ENCODE measurements around the gene KCNMA1. TPM values are rescaled to one million over a fixed set of nuclear protein-coding genes. Genes with fewer than 3 reads are reported as not detected.

The KCNMA1 gene
- polyA plus RNA-seq, 1 donor from 2014 or later = 60.8 TPM

- Histone ChIP-seq H3K4me3 (ENCODE audit: low read length) (no peak overlapping the region), H3F3A (ENCODE audit: insufficient read depth, low read length, poor library complexity, severe bottlenecking) (no peaks in the 10 kb centered on the region), H3K27me3 (ENCODE audit: insufficient read depth, low read depth, low read length) (no peaks in the 10 kb centered on the region), H3K9me2 (ENCODE audit: insufficient read depth, low read length) (no peaks in the 10 kb centered on the region), H3K9ac (ENCODE audit: low read length) (no peak overlapping the region), H3K9me3 (ENCODE audit: low read length) (no peaks in the 10 kb centered on the region), H3K4me2 (ENCODE audit: low read length) (no peak overlapping the region), H2AFZ (ENCODE audit: low read depth, low read length) (no peak overlapping the region), H4K20me1 (ENCODE audit: insufficient read depth) (no peaks in the 10 kb centered on the region), H3K79me2 (replicated peaks; ENCODE audit: insufficient read depth, low read length) (no peaks in the 10 kb centered on the region), H3K27ac (ENCODE audit: low read length) (no peak overlapping the region), H3K36me3 (ENCODE audit: insufficient read depth, low read length) (no peaks in the 10 kb centered on the region)
- no peak for TF ChIP-seq POLR2AphosphoS5 (IDR thresholded peaks at IDR 0.05)
- TF ChIP-seq, protein P1, sequence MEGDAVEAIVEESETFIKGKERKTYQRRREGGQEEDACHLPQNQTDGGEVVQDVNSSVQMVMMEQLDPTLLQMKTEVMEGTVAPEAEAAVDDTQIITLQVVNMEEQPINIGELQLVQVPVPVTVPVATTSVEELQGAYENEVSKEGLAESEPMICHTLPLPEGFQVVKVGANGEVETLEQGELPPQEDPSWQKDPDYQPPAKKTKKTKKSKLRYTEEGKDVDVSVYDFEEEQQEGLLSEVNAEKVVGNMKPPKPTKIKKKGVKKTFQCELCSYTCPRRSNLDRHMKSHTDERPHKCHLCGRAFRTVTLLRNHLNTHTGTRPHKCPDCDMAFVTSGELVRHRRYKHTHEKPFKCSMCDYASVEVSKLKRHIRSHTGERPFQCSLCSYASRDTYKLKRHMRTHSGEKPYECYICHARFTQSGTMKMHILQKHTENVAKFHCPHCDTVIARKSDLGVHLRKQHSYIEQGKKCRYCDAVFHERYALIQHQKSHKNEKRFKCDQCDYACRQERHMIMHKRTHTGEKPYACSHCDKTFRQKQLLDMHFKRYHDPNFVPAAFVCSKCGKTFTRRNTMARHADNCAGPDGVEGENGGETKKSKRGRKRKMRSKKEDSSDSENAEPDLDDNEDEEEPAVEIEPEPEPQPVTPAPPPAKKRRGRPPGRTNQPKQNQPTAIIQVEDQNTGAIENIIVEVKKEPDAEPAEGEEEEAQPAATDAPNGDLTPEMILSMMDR (IDR thresholded peaks at IDR 0.05; ENCODE audit: poor library complexity, severe bottlenecking) = no peak
- TF ChIP-seq SMC3 (conservative IDR thresholded peaks at IDR 0.05; ENCODE audit: poor library complexity) = no peak
- TF ChIP-seq RAD21 (conservative IDR thresholded peaks at IDR 0.05) = no peak
- TF ChIP-seq MXI1 (conservative IDR thresholded peaks at IDR 0.05; ENCODE audit: poor library complexity, severe bottlenecking) = no peak
- no peak for TF ChIP-seq TAF1 (IDR thresholded peaks at IDR 0.05; ENCODE audit: low read depth)
- TF ChIP-seq, protein P2, sequence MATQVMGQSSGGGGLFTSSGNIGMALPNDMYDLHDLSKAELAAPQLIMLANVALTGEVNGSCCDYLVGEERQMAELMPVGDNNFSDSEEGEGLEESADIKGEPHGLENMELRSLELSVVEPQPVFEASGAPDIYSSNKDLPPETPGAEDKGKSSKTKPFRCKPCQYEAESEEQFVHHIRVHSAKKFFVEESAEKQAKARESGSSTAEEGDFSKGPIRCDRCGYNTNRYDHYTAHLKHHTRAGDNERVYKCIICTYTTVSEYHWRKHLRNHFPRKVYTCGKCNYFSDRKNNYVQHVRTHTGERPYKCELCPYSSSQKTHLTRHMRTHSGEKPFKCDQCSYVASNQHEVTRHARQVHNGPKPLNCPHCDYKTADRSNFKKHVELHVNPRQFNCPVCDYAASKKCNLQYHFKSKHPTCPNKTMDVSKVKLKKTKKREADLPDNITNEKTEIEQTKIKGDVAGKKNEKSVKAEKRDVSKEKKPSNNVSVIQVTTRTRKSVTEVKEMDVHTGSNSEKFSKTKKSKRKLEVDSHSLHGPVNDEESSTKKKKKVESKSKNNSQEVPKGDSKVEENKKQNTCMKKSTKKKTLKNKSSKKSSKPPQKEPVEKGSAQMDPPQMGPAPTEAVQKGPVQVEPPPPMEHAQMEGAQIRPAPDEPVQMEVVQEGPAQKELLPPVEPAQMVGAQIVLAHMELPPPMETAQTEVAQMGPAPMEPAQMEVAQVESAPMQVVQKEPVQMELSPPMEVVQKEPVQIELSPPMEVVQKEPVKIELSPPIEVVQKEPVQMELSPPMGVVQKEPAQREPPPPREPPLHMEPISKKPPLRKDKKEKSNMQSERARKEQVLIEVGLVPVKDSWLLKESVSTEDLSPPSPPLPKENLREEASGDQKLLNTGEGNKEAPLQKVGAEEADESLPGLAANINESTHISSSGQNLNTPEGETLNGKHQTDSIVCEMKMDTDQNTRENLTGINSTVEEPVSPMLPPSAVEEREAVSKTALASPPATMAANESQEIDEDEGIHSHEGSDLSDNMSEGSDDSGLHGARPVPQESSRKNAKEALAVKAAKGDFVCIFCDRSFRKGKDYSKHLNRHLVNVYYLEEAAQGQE (IDR thresholded peaks at IDR 0.05; ENCODE audit: borderline replicate concordance) = no peak
- TF ChIP-seq EZH2 (IDR thresholded peaks at IDR 0.05; ENCODE audit: borderline replicate concordance, insufficient read depth, low read length, poor library complexity, severe bottlenecking) = no peak
Observed at GRCh38 chr10:77403761-77404160, 233.8 kb downstream of the KCNMA1 start.

DNA sequence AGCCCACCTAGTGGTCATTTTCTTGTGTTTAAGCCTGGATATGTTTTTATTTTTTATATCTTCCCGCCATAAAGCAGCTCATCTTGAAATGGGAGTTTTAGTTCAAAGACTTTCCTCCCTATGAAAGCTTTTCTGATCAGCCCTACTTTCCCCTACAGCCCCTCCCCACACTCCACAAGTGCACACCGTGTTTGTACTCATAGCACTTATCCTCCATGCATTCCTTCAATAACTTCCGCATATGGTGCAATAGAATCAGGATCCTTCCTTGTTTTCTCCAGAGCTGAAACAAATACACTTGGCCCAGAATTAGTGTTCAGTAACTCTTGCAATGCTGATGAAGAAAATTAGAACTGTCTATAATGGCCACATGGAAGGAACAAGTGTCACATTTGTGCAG lies 235.9 kb downstream of the KCNMA1 start:
- no peaks in the 10 kb centered on the region for H3K27me3 ChIP-seq (ENCODE audit: insufficient read depth, low read depth, low read length)
- H3K36me3 ChIP-seq (ENCODE audit: insufficient read depth, low read length) = no peaks in the 10 kb centered on the region
- no peak overlapping the region for H3K4me2 ChIP-seq (ENCODE audit: low read length)
- H2AFZ ChIP-seq (ENCODE audit: low read depth, low read length) = no peak overlapping the region
- H4K20me1 ChIP-seq (ENCODE audit: insufficient read depth) = no peaks in the 10 kb centered on the region
- TF ChIP-seq, protein P2 (IDR thresholded peaks at IDR 0.05; ENCODE audit: borderline replicate concordance) = no peak
- TF ChIP-seq EP300 (conservative IDR thresholded peaks at IDR 0.05; ENCODE audit: poor library complexity, severe bottlenecking) = no peak
- no peak for TF ChIP-seq MXI1 (conservative IDR thresholded peaks at IDR 0.05; ENCODE audit: poor library complexity, severe bottlenecking)
- TF ChIP-seq TAF1 (IDR thresholded peaks at IDR 0.05; ENCODE audit: low read depth) = no peak
- no peak for TF ChIP-seq RAD21 (conservative IDR thresholded peaks at IDR 0.05)
- TF ChIP-seq POLR2AphosphoS5 (IDR thresholded peaks at IDR 0.05) = no peak
- TF ChIP-seq EZH2 (IDR thresholded peaks at IDR 0.05; ENCODE audit: borderline replicate concordance, insufficient read depth, low read length, poor library complexity, severe bottlenecking) = no peak
- TF ChIP-seq SMC3 (conservative IDR thresholded peaks at IDR 0.05; ENCODE audit: poor library complexity) = no peak
- TF ChIP-seq, protein P1 (IDR thresholded peaks at IDR 0.05; ENCODE audit: poor library complexity, severe bottlenecking) = no peak
- no peak overlapping the region for H3K4me3 ChIP-seq (ENCODE audit: low read length)
- H3K9me3 ChIP-seq (ENCODE audit: low read length) = no peaks in the 10 kb centered on the region
- H3F3A ChIP-seq (ENCODE audit: insufficient read depth, low read length, poor library complexity, severe bottlenecking) = no peaks in the 10 kb centered on the region
- no peak overlapping the region for H3K9ac ChIP-seq (ENCODE audit: low read length)
- no peaks in the 10 kb centered on the region for H3K9me2 ChIP-seq (ENCODE audit: insufficient read depth, low read length)
- H3K79me2 ChIP-seq (replicated peaks; ENCODE audit: insufficient read depth, low read length) = no peaks in the 10 kb centered on the region
- no peak overlapping the region for H3K27ac ChIP-seq (ENCODE audit: low read length)

All from neural cell (in vitro differentiated cells).